GM12875 (cell line): ENCODE results near the gene DOCK4.

Experiments used
- H3K4me3 ChIP-seq: one replicate; pipeline ENCODE4 v1.5.1; 2011; ENCODE audit warnings: low read depth, low read length, control low read depth
- CTCF ChIP-seq: IDR thresholded peaks from 2 replicates; pipeline ENCODE4 v1.5.1; 2011; ENCODE audit warnings: low read depth, mild to moderate bottlenecking, control low read depth, inconsistent platforms, low read length, moderate library complexity, borderline replicate concordance; ENCODE audit not compliant: insufficient read depth

Gene DOCK4

GRCh38 chr7:111815354-111815753 lies 390.8 kb downstream of the DOCK4 start:
- TF ChIP-seq CTCF = no peak
- no peak overlapping the region for H3K4me3 ChIP-seq

DNA sequence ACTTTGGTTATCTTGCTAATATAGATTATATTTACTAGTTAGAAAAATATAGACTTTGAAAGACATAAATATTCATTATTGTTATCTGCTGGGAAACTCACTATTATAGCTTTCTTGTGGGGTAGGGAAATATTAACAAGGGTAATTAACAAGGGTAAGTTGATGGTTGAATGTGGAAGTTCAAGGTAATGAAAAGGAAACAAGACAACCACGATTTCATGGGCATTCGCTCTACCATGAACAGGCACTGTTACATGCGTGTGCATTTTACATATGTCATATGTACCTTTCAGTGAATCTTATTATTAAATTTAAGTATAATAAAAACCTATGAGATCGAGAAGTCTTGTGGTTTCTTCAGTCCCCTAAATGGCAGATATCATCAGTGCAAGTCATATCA lies 392.9 kb downstream of the DOCK4 start:
- no peak overlapping the region for H3K4me3 ChIP-seq
- TF ChIP-seq CTCF = no peak

DNA sequence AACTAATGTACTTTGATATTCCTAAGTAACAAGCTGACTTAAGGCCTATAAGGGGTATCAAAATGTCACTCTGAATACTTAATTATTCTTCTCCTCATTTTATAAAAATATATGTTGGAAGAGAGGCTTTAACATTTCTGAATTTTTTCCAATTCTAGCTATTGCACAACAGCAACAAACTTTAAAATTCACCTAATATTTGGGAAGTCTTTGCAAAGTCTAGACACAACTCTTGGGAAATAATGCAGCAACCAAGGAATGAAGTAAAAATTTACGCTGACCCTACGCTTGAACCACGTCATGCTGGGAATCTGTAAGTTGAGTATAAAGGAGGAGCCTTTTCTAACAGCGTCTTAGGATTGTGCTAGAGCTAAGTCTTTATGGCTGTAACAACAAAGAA lies 400.0 kb downstream of the DOCK4 start:
- TF ChIP-seq CTCF = no peak
- no peak overlapping the region for H3K4me3 ChIP-seq

DNA sequence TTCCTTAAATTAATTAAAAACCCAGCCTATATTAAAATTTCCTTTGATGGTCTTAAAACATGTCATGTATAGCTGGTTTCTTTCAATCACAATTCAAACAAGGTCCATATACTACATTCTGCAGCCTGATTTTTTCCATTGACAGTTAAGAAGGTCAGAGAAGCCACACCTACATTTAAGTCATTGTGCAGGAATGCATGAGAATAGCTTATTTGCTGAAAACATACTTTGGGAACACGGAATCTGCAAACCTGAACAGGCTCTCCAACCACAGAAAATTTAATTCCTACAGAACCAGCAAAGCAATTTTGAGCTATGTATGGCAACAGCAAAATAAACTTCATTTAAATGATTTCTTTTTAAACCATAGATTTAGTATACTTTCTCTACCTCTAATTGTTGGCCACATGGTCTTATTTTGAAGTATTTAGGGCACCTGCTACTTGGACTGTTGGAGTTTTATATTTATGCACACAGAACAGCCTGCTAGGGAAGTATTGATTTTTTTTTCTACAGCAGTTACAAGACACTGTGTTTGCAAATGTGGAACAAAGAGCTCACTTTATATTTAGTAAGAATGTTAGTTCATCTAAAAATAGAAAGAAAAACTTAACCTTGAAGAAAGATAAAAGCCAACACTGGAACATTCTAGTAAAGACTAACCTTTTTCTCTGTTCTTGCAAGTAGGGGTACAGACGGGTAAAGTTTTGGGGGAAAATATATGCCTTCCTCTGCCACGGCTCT lies 403.0 kb downstream of the DOCK4 start:
- no peak overlapping the region for H3K4me3 ChIP-seq
- TF ChIP-seq CTCF = no peak

DNA sequence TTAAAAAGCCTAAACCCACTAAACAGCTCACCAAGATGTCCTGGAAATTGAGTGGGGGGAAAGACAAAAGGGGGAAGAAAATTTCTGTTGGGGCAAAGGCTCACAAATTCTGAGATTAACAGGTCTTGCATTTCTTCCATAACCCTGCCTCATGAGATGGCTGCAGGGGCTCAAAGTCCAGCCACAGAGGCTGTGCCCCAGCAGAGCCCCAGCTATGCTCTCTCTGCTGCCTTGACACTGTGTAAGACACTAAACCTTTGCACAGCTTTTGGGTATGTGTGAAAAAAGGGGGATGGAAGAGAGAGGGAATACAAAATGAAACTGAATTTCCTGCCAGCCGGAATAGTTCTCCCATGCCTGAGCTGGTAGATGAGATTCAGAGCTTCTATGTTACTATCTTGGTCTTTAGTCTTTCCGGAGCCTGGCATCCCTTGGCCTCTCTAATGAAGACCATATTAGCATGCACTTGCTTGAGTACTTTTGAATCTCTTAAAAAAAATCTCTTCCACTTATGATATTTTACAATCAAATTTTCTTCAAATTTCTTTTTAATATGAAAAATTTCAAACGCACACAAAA lies 403.9 kb downstream of the DOCK4 start:
- no peak for TF ChIP-seq CTCF
- no peak overlapping the region for H3K4me3 ChIP-seq

GRCh38 chr7:111801277-111801676 lies 404.9 kb downstream of the DOCK4 start:
- no peak overlapping the region for H3K4me3 ChIP-seq
- no peak for TF ChIP-seq CTCF

DNA sequence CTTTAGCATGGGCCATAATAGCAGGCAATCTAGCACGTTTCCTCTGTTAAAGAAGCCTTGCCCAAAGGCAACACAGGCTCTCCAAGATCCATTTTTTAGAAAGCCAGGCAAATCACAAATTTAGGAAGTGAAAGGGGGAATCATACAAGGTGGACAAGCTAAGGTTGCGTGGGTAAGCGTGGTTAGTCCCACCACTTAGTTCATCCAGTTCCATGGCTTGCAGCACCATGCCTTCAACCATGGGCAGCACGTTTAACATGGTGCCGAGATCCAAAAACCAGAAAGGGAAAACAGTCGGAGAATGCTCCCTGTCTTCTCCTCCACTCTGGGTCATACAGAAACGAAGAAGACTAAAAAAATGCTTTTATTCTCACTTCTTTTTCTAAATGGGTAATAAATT lies 409.5 kb downstream of the DOCK4 start:
- no peak for TF ChIP-seq CTCF
- H3K4me3 ChIP-seq = no peak overlapping the region
